ENCODE measurements around the gene ATP2B2.

DNA sequence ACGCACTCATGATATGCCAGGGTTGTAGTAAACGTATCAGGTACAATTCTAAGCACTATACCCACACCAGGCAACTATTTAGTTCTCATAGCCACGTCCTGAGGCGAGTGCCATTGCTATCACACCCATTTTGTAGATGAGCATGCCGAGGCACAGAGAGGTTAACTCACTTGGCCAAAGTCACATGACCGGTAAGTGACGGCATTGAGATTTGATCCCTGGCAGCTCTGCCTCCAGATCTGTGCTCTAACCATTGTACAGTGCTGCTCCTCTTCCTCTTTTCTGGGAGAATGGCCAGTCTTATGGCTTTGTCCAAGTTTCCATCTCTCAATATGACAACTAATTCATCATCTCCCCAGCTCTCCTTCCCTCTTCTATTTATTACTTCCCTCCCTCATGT is 18.9 kb upstream of the ATP2B2 start:
- TF ChIP-seq SIN3A (IDR thresholded peaks at IDR 0.05; ENCODE audit: low read depth): no peak
- no peak for TF ChIP-seq EZH2 (IDR thresholded peaks at IDR 0.05)
- no peak for TF ChIP-seq POLR2A (IDR thresholded peaks at IDR 0.05; ENCODE audit: borderline replicate concordance, extremely low read depth, insufficient read depth, insufficient read length)
- TF ChIP-seq, protein P1, sequence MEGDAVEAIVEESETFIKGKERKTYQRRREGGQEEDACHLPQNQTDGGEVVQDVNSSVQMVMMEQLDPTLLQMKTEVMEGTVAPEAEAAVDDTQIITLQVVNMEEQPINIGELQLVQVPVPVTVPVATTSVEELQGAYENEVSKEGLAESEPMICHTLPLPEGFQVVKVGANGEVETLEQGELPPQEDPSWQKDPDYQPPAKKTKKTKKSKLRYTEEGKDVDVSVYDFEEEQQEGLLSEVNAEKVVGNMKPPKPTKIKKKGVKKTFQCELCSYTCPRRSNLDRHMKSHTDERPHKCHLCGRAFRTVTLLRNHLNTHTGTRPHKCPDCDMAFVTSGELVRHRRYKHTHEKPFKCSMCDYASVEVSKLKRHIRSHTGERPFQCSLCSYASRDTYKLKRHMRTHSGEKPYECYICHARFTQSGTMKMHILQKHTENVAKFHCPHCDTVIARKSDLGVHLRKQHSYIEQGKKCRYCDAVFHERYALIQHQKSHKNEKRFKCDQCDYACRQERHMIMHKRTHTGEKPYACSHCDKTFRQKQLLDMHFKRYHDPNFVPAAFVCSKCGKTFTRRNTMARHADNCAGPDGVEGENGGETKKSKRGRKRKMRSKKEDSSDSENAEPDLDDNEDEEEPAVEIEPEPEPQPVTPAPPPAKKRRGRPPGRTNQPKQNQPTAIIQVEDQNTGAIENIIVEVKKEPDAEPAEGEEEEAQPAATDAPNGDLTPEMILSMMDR (IDR thresholded peaks at IDR 0.05 in 2 of 3, conservative IDR thresholded peaks at IDR 0.05 in 1 of 3; ENCODE audit: borderline replicate concordance in 1 of 3, insufficient read depth in 1 of 3, low read depth in 2 of 3, low read length in 2 of 3): no peak

Measured in HCT116 (cell line).